ENCODE measurements around the gene RAB36.
A peak's percentile ranks its signal among the peaks of the same experiment; 100 is the strongest.

RAB36 gene

DNA sequence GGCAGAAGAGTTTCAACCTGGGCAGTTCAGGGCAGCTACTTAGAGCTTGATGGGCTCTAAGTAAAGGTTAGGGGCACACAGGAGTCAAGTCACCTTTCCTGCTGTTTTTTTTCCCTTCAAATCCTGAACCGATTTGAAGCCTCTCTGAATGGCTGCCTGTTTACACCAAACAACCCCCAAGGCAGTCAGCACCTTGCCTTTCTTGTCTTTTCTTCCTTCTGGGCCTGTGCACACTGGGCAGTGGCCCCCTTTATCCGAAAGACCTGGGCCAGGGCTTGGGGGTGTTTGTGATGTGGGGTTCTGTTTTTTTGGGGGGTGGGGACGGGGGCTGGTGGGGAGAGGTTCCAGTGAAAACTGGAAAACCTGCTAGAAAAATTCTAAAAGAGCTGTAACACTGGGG lies 7.8 kb upstream of the RAB36 start:
- TF ChIP-seq ZFX (IDR thresholded peaks at IDR 0.05; ENCODE audit: borderline replicate concordance), result no peak
- TF ChIP-seq, protein P1, sequence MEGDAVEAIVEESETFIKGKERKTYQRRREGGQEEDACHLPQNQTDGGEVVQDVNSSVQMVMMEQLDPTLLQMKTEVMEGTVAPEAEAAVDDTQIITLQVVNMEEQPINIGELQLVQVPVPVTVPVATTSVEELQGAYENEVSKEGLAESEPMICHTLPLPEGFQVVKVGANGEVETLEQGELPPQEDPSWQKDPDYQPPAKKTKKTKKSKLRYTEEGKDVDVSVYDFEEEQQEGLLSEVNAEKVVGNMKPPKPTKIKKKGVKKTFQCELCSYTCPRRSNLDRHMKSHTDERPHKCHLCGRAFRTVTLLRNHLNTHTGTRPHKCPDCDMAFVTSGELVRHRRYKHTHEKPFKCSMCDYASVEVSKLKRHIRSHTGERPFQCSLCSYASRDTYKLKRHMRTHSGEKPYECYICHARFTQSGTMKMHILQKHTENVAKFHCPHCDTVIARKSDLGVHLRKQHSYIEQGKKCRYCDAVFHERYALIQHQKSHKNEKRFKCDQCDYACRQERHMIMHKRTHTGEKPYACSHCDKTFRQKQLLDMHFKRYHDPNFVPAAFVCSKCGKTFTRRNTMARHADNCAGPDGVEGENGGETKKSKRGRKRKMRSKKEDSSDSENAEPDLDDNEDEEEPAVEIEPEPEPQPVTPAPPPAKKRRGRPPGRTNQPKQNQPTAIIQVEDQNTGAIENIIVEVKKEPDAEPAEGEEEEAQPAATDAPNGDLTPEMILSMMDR (IDR thresholded peaks at IDR 0.05), result no peak
- H3K27ac ChIP-seq, result no peak overlapping the region

DNA sequence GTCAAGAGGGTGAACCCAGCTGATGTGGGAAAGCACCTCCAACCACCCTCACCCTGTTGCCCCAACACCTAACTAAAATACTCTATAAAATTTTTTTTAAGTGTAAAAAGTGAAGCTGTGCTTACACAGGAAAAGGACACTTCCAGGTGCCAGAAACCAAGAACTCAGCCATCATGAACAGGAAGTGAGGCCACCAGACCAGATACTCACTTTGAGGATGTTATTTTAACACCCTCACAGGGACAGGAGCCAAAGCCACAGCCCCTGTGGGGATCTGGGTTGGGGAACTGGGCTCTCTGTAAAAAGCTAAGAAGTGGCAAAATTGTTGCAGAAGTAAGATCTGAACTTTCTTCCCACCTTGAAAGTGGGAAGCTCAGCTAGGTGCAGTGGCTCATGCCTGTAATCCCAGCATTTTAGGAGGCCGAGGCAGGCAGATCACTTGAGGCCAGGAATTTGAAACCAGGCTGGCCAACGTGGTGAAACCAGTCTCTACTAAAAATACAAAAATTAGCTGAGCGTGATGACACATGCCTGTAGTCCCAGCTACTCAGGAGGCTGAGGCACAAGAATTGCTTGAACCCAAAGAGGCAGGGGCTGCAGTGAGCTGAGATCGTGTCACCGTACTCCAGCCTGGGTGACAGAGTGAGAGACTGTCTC lies 7.2 kb upstream of the RAB36 start:
- TF ChIP-seq ZFX (IDR thresholded peaks at IDR 0.05; ENCODE audit: borderline replicate concordance), result no peak
- TF ChIP-seq, protein P1 (IDR thresholded peaks at IDR 0.05), result no peak
- no peak overlapping the region for H3K27ac ChIP-seq

DNA sequence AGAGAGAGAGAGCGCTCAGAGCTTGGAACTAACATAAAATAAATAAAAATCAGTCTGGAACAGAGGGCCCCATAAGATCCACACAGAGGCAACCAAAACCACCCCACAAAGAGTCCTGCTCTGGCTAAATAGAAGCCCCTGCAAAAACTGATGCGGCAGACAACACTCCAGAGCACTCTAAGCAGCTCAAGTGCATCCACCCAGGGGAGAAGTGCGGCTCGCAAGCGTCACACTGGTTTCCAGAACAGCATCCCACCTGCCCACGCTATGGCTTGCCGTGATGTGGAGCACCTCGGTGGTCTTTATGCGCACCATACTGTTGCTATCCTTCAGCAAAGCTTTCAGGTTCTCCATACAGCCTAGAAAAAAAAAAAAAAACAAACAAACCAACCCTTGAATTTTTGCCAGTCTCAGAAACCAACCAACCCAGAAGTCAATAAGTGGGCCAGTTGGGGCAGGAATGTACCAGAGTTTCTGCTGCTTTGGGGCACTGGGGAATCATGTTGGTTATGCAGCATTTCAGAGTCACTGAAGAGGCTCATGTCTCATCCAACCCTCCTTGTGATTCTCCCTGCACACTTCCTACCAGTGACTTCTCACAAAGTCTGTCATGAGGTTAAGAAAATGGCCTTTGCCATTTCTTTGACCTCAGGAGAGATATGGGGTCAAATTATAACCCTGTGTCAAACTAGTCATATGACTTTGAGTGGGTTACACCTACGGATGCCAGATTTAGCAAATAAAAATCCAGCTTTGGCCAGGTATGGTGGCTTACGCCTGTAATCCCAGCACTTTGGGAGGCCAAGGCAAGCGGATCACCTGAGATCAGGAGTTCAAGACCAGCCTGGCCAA lies 6.5 kb upstream of the RAB36 start:
- no peak overlapping the region for H3K27ac ChIP-seq
- TF ChIP-seq, protein P1 (IDR thresholded peaks at IDR 0.05), result no peak
- TF ChIP-seq ZFX (IDR thresholded peaks at IDR 0.05; ENCODE audit: borderline replicate concordance), result no peak

DNA sequence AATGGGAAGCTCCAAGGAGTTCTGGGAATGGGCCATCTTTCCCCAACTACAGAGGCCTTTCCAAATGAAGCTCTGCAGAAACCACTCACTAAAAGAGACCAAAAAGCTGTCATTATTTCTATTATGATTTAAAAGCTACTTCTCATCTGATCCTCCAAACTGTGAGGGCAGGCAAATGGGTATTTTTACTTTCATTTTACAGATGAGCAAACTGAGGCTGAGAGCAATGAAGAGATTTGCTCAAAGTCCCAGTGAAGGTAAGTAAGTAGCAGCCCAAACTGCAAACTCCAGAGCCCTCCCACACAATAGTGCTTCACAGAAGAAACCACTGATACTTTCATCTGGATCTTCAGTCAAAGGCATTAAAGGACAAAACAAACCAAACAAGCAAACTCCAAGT lies 4.9 kb upstream of the RAB36 start:
- no peak overlapping the region for H3K27ac ChIP-seq
- no peak for TF ChIP-seq ZFX (IDR thresholded peaks at IDR 0.05; ENCODE audit: borderline replicate concordance)
- TF ChIP-seq, protein P1 (IDR thresholded peaks at IDR 0.05), result no peak

DNA sequence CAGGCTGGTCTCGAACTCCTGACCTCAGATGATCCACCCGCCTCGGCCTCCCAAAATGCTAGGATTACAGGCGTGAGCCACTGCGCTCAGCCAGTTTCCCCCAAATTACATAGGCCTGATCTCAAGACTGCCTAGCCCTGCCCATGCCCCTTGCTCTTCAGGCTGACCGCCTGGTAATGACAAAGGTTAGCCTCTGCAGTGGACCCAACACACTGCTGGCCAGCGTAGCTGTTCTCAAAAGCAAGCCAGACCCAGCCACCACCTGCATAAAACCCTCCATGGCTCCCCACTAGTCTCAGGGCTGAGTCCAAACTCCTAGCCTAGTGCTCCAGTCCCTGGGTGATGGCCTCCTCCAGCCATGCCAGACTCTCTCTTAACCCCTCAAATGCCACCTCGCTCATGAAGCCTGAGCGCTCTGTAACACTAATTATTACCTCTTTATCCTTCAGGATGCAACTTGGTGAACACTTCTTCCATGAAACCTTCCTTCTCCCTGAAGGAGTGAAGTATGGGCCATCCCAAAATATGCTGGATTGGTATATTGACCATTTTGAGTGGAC lies 2.7 kb upstream of the RAB36 start:
- peak overlapping the region; percentile 76 for H3K27ac ChIP-seq
- TF ChIP-seq, protein P1 (IDR thresholded peaks at IDR 0.05), result no peak
- TF ChIP-seq ZFX (IDR thresholded peaks at IDR 0.05; ENCODE audit: borderline replicate concordance), result no peak

DNA sequence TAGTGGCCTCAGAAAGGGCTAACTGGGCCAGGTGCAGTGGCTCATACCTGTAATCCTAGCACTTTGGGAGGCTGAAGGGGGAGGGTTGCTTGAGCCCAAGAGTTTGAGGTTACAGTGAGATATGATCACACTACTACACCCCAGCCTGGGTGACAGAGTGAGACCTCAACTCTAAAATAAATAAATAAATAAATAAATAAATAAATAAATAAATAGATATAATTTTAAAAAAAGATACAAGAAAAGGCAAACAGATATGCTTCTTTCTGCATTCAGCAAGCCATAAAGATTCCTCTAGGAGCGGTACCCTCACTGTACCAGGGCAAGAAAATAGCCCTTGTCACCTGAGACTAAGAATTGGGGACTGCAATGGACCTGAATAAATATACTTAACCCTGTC lies 2.2 kb upstream of the RAB36 start:
- no peak overlapping the region for H3K27ac ChIP-seq

More for the DNA sequence above, 2.2 kb upstream of the RAB36 start:
- no peak for TF ChIP-seq ZFX (IDR thresholded peaks at IDR 0.05; ENCODE audit: borderline replicate concordance)
- TF ChIP-seq, protein P1 (IDR thresholded peaks at IDR 0.05), result no peak
